H1 (cell line): ENCODE measurements around the gene TMUB2. TPM values are rescaled to one million over a fixed set of nuclear protein-coding genes. Genes with fewer than 3 reads are reported as not detected.

Experiments used
- CTCF ChIA-PET: fragments of 300-600 bp; sonication (Branson Sonifier 250); formaldehyde crosslinking; loops from one replicate; lab custom pipeline; 2021; ENCODE audit not compliant: partially characterized antibody; lab: Charles Lee
- POLR2A ChIA-PET: fragments of 300-600 bp; sonication (Branson Sonifier 250); formaldehyde crosslinking; loops from one replicate; lab custom pipeline; 2021; ENCODE audit warnings: inconsistent platforms; ENCODE audit not compliant: partially characterized antibody; lab: Charles Lee
- DNase-seq, 2 experiments: peaks; one replicate each; pipeline versions ENCODE4 v3.0.0 to v3.0.0-alpha.2; 2010 to 2022; ENCODE audit warnings: low spot score in 2 of 2, low read depth in 1 of 2, mixed read lengths in 1 of 2
- FAIRE-seq: peaks from 2 replicates; lab custom pipeline; 2011; peaks lifted over from hg19 to GRCh38; lab: Jason Lieb, UNC
- H2AFZ ChIP-seq: 2 replicates; pipeline ENCODE4 v1.8.1; 2012; ENCODE audit warnings: low read length, inconsistent platforms
- H2AK5ac ChIP-seq: 2 replicates; pipeline ENCODE4 v1.6.1; 2013; ENCODE audit warnings: low read depth, low read length
- H2BK120ac ChIP-seq: replicated peaks from 2 replicates; pipeline ENCODE3; 2013; ENCODE audit warnings: low read depth, low read length, inconsistent platforms
- H2BK12ac ChIP-seq: 2 replicates; pipeline ENCODE4 v1.6.1; 2013; ENCODE audit warnings: low read depth, low read length
- H2BK15ac ChIP-seq: 2 replicates; pipeline ENCODE4 v1.6.1; 2013; ENCODE audit warnings: low read length
- H2BK20ac ChIP-seq: 2 replicates; pipeline ENCODE4 v1.6.1; 2013; ENCODE audit warnings: low read length
- H2BK5ac ChIP-seq: 2 replicates; pipeline ENCODE4 v1.6.1; 2013; ENCODE audit warnings: low read depth, low read length
- H3K14ac ChIP-seq: 2 replicates; pipeline ENCODE4 v1.6.1; 2013; ENCODE audit warnings: inconsistent platforms; ENCODE audit not compliant: insufficient read length
- H3K18ac ChIP-seq: 2 replicates; pipeline ENCODE4 v1.6.1; 2013; ENCODE audit warnings: low read length; ENCODE audit errors: extremely low read depth
- H3K23ac ChIP-seq: 2 replicates; pipeline ENCODE4 v1.6.1; 2013; ENCODE audit warnings: inconsistent platforms; ENCODE audit not compliant: insufficient read length
- H3K23me2 ChIP-seq: 2 replicates; pipeline ENCODE4 v1.6.1; 2013; ENCODE audit warnings: low read depth, low read length
- H3K27ac ChIP-seq: 2 replicates; pipeline ENCODE4 v1.6.1; 2011; ENCODE audit warnings: low read depth, low read length, inconsistent platforms
- H3K27me3 ChIP-seq, 4 experiments: replicated peaks in 1 of 4; 1 replicate in 1 of 4; 2 replicates in 3 of 4; pipeline versions ENCODE4 v1.6.1 to v1.8.1; 2011 to 2013; ENCODE audit warnings: low read length in 3 of 4, mild to moderate bottlenecking in 3 of 4, inconsistent platforms in 2 of 4, mixed read lengths in 2 of 4, moderate library complexity in 1 of 4; ENCODE audit not compliant: control insufficient read depth in 3 of 4, insufficient read depth in 3 of 4; ENCODE audit errors: extremely low read depth in 1 of 4
- H3K36me3 ChIP-seq, 4 experiments: 2 replicates each; pipeline versions ENCODE4 v1.6.1 to v1.8.1; 2011 to 2013; ENCODE audit warnings: mild to moderate bottlenecking in 4 of 4, low read length in 3 of 4, moderate library complexity in 2 of 4, control low read depth in 1 of 4, inconsistent platforms in 1 of 4; ENCODE audit not compliant: insufficient read depth in 4 of 4, control insufficient read depth in 2 of 4
- H3K4ac ChIP-seq: replicated peaks from 2 replicates; pipeline ENCODE3; 2013; ENCODE audit warnings: low read length, low read depth, mixed read lengths, inconsistent platforms; ENCODE audit not compliant: insufficient read length
- H3K4me1 ChIP-seq, 4 experiments: replicated peaks in 1 of 4; 1 replicate in 1 of 4; 2 replicates in 3 of 4; pipeline versions ENCODE4 v1.6.1 to v1.8.1; 2011 to 2013; ENCODE audit warnings: low read length in 3 of 4, inconsistent platforms in 2 of 4, mixed read lengths in 1 of 4; ENCODE audit not compliant: insufficient read depth in 4 of 4, control insufficient read depth in 3 of 4
- H3K4me2 ChIP-seq, 2 experiments: 2 replicates each; pipeline versions ENCODE4 v1.6.1 to v1.8.1; 2011 to 2013; ENCODE audit warnings: low read depth in 2 of 2, low read length in 2 of 2, control low read depth in 1 of 2, inconsistent platforms in 1 of 2, mild to moderate bottlenecking in 1 of 2; ENCODE audit not compliant: insufficient read depth in 1 of 2
- H3K4me3 ChIP-seq, 4 experiments: fragments of 200-600, 300-600 bp in 1 of 4; sonication (generic), shearing (Covaris generic), sonication (Bioruptor Twin) in 1 of 4; 2 replicates each; pipeline versions ENCODE4 v1.5.1 to v1.8.1; 2011 to 2016; ENCODE audit warnings: low read length in 4 of 4, low read depth in 3 of 4, control low read depth in 2 of 4, inconsistent platforms in 2 of 4, mild to moderate bottlenecking in 2 of 4, mixed read lengths in 1 of 4, moderate library complexity in 1 of 4; ENCODE audit not compliant: insufficient read depth in 2 of 4; ENCODE audit errors: extremely low read depth in 1 of 4
- H3K56ac ChIP-seq: replicated peaks from 2 replicates; pipeline ENCODE3; 2013; ENCODE audit warnings: low read depth, mild to moderate bottlenecking, mixed read lengths, low read length, inconsistent platforms; ENCODE audit not compliant: insufficient read length
- H3K79me1 ChIP-seq: 2 replicates; pipeline ENCODE4 v1.6.1; 2013; ENCODE audit warnings: low read depth, low read length, control low read depth
- H3K79me2 ChIP-seq, 2 experiments: 2 replicates each; pipeline versions ENCODE4 v1.6.1 to v1.8.1; 2012 to 2013; ENCODE audit warnings: low read length in 2 of 2, mild to moderate bottlenecking in 2 of 2, inconsistent platforms in 1 of 2; ENCODE audit not compliant: insufficient read depth in 2 of 2, control insufficient read depth in 1 of 2
- H3K9ac ChIP-seq, 4 experiments: replicated peaks in 1 of 4; 1 replicate in 1 of 4; 2 replicates in 3 of 4; pipeline versions ENCODE4 v1.6.1 to v1.8.1; 2011 to 2013; ENCODE audit warnings: low read depth in 3 of 4, low read length in 3 of 4, control low read depth in 2 of 4, mild to moderate bottlenecking in 2 of 4, moderate library complexity in 2 of 4, inconsistent platforms in 1 of 4; ENCODE audit errors: extremely low read depth in 1 of 4
- H3K9me3 ChIP-seq, 2 experiments: 2 replicates each; pipeline versions ENCODE4 v1.6.1 to v1.8.1; 2012 to 2013; ENCODE audit warnings: mild to moderate bottlenecking in 2 of 2, moderate library complexity in 2 of 2, control low read depth in 1 of 2, inconsistent platforms in 1 of 2, low read depth in 1 of 2, low read length in 1 of 2, mixed read lengths in 1 of 2; ENCODE audit not compliant: insufficient read depth in 2 of 2
- H4K20me1 ChIP-seq, 2 experiments: replicated peaks in 1 of 2; 2 replicates each; pipeline versions ENCODE3 to v1.8.1; 2011 to 2013; ENCODE audit warnings: inconsistent platforms in 2 of 2, low read length in 2 of 2, mild to moderate bottlenecking in 1 of 2; ENCODE audit not compliant: insufficient read depth in 2 of 2, control insufficient read depth in 1 of 2
- H4K5ac ChIP-seq: 2 replicates; pipeline ENCODE4 v1.6.1; 2013; ENCODE audit warnings: low read length, low read depth, mixed read lengths, inconsistent platforms; ENCODE audit not compliant: insufficient read length
- H4K8ac ChIP-seq: 2 replicates; pipeline ENCODE4 v1.8.0; 2013; ENCODE audit warnings: mild to moderate bottlenecking, moderate library complexity, low read length, inconsistent platforms; ENCODE audit not compliant: insufficient read depth; ENCODE audit errors: extremely low read depth
- H4K91ac ChIP-seq: replicated peaks from 2 replicates; pipeline ENCODE3; 2013; ENCODE audit warnings: low read length, mixed read lengths, inconsistent platforms; ENCODE audit not compliant: insufficient read length
- CHD1 ChIP-seq: IDR thresholded peaks from 2 replicates; pipeline ENCODE4 v1.6.1; 2012; ENCODE audit warnings: low read depth, low read length, improper control_type of control experiment
- MAFK ChIP-seq: IDR thresholded peaks from 2 replicates; pipeline ENCODE4 v1.6.1; 2012; ENCODE audit warnings: low read depth, mild to moderate bottlenecking, improper control_type of control experiment, low read length
- NRF1 ChIP-seq: IDR thresholded peaks from 2 replicates; pipeline ENCODE4 v1.6.1; 2011; ENCODE audit warnings: mild to moderate bottlenecking, low read depth, low read length, improper control_type of control experiment
- PHF8 ChIP-seq: fragments of 200-600 bp; sonication (generic); conservative IDR thresholded peaks from 2 replicates; pipeline ENCODE4 v1.7.1; 2012; ENCODE audit warnings: low read depth, mild to moderate bottlenecking, inconsistent platforms, low read length, moderate library complexity
- RBBP5 ChIP-seq: IDR thresholded peaks from 2 replicates; pipeline ENCODE4 v1.7.1; 2012; ENCODE audit warnings: low read depth, mild to moderate bottlenecking, inconsistent platforms, low read length, moderate library complexity, borderline replicate concordance
- SIX5 ChIP-seq: IDR thresholded peaks from 2 replicates; pipeline ENCODE4 v1.6.1; 2011; ENCODE audit warnings: mild to moderate bottlenecking, low read depth, low read length
- WGBS, 2 experiments: shearing (Covaris generic) in 1 of 2; methylation state at CpG; one replicate each; pipeline versions ENCODE4 v1.1.6 to v1.1.7; 2013 to 2015; ENCODE audit warnings: low lambda C conversion rate in 2 of 2, mixed read lengths in 2 of 2, inconsistent platforms in 1 of 2, low coverage in 1 of 2, missing lambda C conversion rate in 1 of 2; ENCODE audit not compliant: insufficient replicate concordance in 2 of 2, insufficient coverage in 1 of 2, insufficient read length in 1 of 2; ENCODE audit errors: extremely low coverage in 1 of 2, missing lambda C conversion rate in 1 of 2; 5-methylcytosine and 5-hydroxymethylcytosine counted together
- polyA plus RNA-seq, 7 experiments: library from polyadenylated mRNA; depleted of rRNA in 3 of 7; stranded (reverse) in 5 of 7; unstranded in 2 of 7; fragments of >200 nt in 5 of 7; fragments of 200-250 nt in 2 of 7; gene quantifications; 1 replicate in 5 of 7; 2 replicates in 1 of 7; 4 replicates in 1 of 7; pipeline versions ENCODE4 v1.2.1 to v1.2.3, GENCODE V29; 2011 to 2013; ENCODE audit warnings: missing spikeins in 2 of 7, mixed read lengths in 2 of 7
- total RNA-seq: library from RNA; stranded (reverse); fragmentation: NEBNext Ultra II Directional; extraction: Animal tissue kit (Norgen Biotek cat#: 25700); gene quantifications from 2 replicates; pipeline ENCODE4 v1.2.1, GENCODE V29; 2021

Gene TMUB2
- total and polyA plus RNA-seq, 2 of the 8 experiments (the other 6 are each of a cell fraction or from before 2014, with no cell fraction given), result 18.5 to 30.5 TPM

GRCh38 chr17:44214896-44215295 lies 28.1 kb downstream of the TMUB2 start:
- H3K4me1 ChIP-seq, result peaks cover 2 to 24% (median 6%) of the 10 kb centered on the region in 4 experiments
- H2BK12ac ChIP-seq, result no peak overlapping the region
- H3K9ac ChIP-seq, result no peak overlapping the region
- no peak overlapping the region for H3K18ac ChIP-seq
- peaks cover 11 to 23% of the 10 kb centered on the region in 2 experiments for H3K79me2 ChIP-seq
- 93% methylated on average over 6 of the region's 6 CpGs; no CpG with 5 or more reads in 1 of the 2 experiments for WGBS, 2 experiments
- H3K9me3 ChIP-seq, result no peaks in the 10 kb centered on the region
- H2AFZ ChIP-seq, result no peak overlapping the region
- FAIRE-seq (no peak), DNase-seq (no peak)
- H3K4me2 ChIP-seq, result no peak overlapping the region
- no peak overlapping the region for H4K8ac ChIP-seq
- peaks cover 25 to 51% (median 39%) of the 10 kb centered on the region in 4 experiments for H3K36me3 ChIP-seq
- no peak overlapping the region for H3K27ac ChIP-seq
- POLR2A ChIA-PET, result interaction anchor here (1.0 to 10.4 kb wide), 7 partner anchors 10 to 120 kb away, joined by 3 to 135 read pairs (median 5); partner anchors contain the start of genes ATXN7L3, RUNDC3A and SLC25A39
- no peak overlapping the region for H4K5ac ChIP-seq
- H2BK120ac ChIP-seq, result no peak overlapping the region
- H3K23ac ChIP-seq, result no peak overlapping the region
- peaks cover 0 to 10% of the 10 kb centered on the region in 2 experiments for H4K20me1 ChIP-seq
- H3K56ac ChIP-seq, result no peak overlapping the region
- no peak overlapping the region for H3K4me3 ChIP-seq
- no peaks in the 10 kb centered on the region for H3K27me3 ChIP-seq
- peaks cover 9% of the 10 kb centered on the region for H3K79me1 ChIP-seq
- no peak overlapping the region for H3K4ac ChIP-seq
- H2BK15ac ChIP-seq, result no peak overlapping the region
- no peak overlapping the region for H3K14ac ChIP-seq
- no peak overlapping the region for H2BK5ac ChIP-seq
- CTCF ChIA-PET, result interaction anchor here (0.7 to 12.7 kb wide), 4 partner anchors 9 to 136 kb away, joined by 3 to 158 read pairs (median 6); no protein-coding TSS in a partner anchor
- H2BK20ac ChIP-seq, result no peak overlapping the region
- no peak overlapping the region for H4K91ac ChIP-seq
- H3K23me2 ChIP-seq, result peaks cover 8% of the 10 kb centered on the region
- no peak overlapping the region for H2AK5ac ChIP-seq
- no peak for TF ChIP-seq MAFK
- no peak for TF ChIP-seq NRF1
- no peak for TF ChIP-seq CHD1
- no peak for TF ChIP-seq RBBP5
- no peak for TF ChIP-seq SIX5
- no peak for TF ChIP-seq PHF8
